Chondrocyte (in vitro differentiated cells): ENCODE measurements around the gene ADCY7. TPM values are rescaled to one million over a fixed set of nuclear protein-coding genes. Genes with fewer than 3 reads are reported as not detected.

Experiments used
- DNase-seq: peaks from one replicate; pipeline ENCODE4 v3.0.0; 2021; ENCODE audit warnings: mixed read lengths, low spot score
- H3K27ac Mint-ChIP-seq: one replicate; pipeline ENCODE4 v1.8.0; 2021; ENCODE audit warnings: mild to moderate bottlenecking, moderate library complexity, mixed read lengths; ENCODE audit not compliant: unreplicated experiment
- H3K27me3 Mint-ChIP-seq: 2 replicates; pipeline ENCODE4 v1.8.0; 2021; ENCODE audit warnings: low read depth, mixed read lengths
- H3K36me3 Mint-ChIP-seq: 2 replicates; pipeline ENCODE4 v1.8.0; 2021; ENCODE audit warnings: low read depth, mixed read lengths
- H3K4me1 Mint-ChIP-seq: 2 replicates; pipeline ENCODE4 v1.8.0; 2021; ENCODE audit warnings: low read depth, mild to moderate bottlenecking, mixed read lengths
- H3K4me3 Mint-ChIP-seq: one replicate; pipeline ENCODE4 v1.8.0; 2021; ENCODE audit warnings: mild to moderate bottlenecking, moderate library complexity, mixed read lengths; ENCODE audit not compliant: unreplicated experiment
- H3K9me3 Mint-ChIP-seq: 2 replicates; pipeline ENCODE4 v1.8.0; 2021; ENCODE audit warnings: low read depth, mixed read lengths
- long read RNA-seq: library from polyadenylated mRNA; stranded (forward); transcript quantifications from one replicate; pipeline ENCODE4 v2.0.0, GENCODE V29; 2021
- total RNA-seq: library from RNA; stranded (reverse); gene quantifications from 3 replicates; pipeline ENCODE4 v1.2.1, GENCODE V29; 2021
- TF ChIP-seq, protein P1 (sequence below): fragments of 200-600 bp; sonication (generic); IDR thresholded peaks from 2 replicates; pipeline ENCODE4 v1.5.0; 2021; ENCODE audit warnings: antibody characterized with exemption, mild to moderate bottlenecking, moderate library complexity

ADCY7 gene
- 8.8 to 11.8 TPM (median 9.1 TPM) in 3 replicates for total RNA-seq
- long read RNA-seq, full-length matches to known transcripts: 1 of 9 reads
- long read RNA-seq, partial matches to known transcripts: 0 of 9 reads
- long read RNA-seq, other reads (novel, unspliced or antisense): 8 of 9 reads

- H3K27ac Mint-ChIP-seq: peak within 1 kb of the TSS; percentile 80
- peaks cover 3% of the 10 kb centered on the region for H3K27me3 Mint-ChIP-seq
- H3K4me1 Mint-ChIP-seq: peaks cover 23% of the 10 kb centered on the region
- DNase-seq: peak; percentile 86
- TF ChIP-seq, protein P1, sequence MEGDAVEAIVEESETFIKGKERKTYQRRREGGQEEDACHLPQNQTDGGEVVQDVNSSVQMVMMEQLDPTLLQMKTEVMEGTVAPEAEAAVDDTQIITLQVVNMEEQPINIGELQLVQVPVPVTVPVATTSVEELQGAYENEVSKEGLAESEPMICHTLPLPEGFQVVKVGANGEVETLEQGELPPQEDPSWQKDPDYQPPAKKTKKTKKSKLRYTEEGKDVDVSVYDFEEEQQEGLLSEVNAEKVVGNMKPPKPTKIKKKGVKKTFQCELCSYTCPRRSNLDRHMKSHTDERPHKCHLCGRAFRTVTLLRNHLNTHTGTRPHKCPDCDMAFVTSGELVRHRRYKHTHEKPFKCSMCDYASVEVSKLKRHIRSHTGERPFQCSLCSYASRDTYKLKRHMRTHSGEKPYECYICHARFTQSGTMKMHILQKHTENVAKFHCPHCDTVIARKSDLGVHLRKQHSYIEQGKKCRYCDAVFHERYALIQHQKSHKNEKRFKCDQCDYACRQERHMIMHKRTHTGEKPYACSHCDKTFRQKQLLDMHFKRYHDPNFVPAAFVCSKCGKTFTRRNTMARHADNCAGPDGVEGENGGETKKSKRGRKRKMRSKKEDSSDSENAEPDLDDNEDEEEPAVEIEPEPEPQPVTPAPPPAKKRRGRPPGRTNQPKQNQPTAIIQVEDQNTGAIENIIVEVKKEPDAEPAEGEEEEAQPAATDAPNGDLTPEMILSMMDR: no peak
- peak within 1 kb of the TSS; percentile 66 for H3K4me3 Mint-ChIP-seq
- peaks cover 2% of the 10 kb centered on the region for H3K9me3 Mint-ChIP-seq
- no peaks in the 10 kb centered on the region for H3K36me3 Mint-ChIP-seq
Measured at GRCh38 chr16:50266337-50267091, at the start of gene ADCY7. TSS of gene ADCY7 (plus strand) at chr16:50266551. CDS start at chr16:50288180, 21,629 bp downstream.

DNA sequence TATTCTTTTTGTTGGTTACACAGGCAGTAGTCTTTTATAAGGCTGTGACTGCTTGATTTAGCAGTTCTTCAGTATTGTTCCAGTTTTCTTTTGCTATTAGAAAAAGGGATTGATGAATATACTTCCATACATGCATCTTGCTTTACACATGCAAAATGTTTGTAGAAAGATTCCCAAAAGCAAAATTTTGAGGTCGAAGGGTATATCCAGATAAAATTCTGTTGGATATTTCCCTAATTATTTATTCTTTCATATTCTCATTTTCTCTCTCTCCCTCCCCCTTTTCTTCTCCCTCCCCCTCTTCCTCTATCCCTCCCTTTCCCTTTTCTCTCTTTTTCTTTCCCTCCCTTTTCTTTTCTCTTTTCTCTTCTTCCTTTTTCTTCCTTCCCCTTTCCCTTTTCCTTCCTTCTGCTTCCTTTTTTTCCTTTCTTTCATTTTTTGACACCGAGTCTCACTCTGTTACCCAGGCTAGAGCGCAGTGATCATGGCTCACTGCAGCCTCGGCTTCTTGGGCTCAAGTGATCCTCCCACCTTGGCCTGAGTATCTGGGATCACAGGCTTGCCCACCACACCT is 46.9 kb upstream of the ADCY7 start:
- no peak overlapping the region for H3K4me3 Mint-ChIP-seq
- TF ChIP-seq, protein P1: no peak
- H3K36me3 Mint-ChIP-seq: no peaks in the 10 kb centered on the region

DNA sequence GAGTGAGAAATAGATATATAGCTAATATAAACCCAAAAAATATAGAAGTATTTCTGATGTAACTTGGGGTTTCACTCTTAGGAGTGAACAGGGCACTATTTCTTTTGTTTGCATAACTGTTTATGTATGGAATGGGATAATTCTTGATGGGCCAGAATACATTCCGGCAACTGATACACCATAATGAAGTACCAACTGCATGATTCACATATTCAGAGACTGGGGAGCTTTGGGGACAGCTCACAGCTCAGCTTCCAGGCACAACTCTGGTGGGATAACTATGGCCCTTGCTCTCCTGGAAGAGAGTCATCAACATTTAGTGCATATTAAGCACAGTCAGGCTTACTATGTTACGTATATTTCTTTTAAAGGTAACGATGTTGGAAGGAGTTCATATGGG is 42.1 kb upstream of the ADCY7 start:
- H3K9me3 Mint-ChIP-seq: no peaks in the 10 kb centered on the region
- H3K27ac Mint-ChIP-seq: no peak overlapping the region
- TF ChIP-seq, protein P1: no peak
- no peaks in the 10 kb centered on the region for H3K27me3 Mint-ChIP-seq
- DNase-seq: no peak
- H3K36me3 Mint-ChIP-seq: peaks cover 15% of the 10 kb centered on the region
- H3K4me3 Mint-ChIP-seq: no peak overlapping the region
- H3K4me1 Mint-ChIP-seq: peaks cover 6% of the 10 kb centered on the region

More for the DNA sequence above, 46.9 kb upstream of the ADCY7 start:
- DNase-seq: no peak
- Mint-ChIP-seq H3K27me3 (no peaks in the 10 kb centered on the region), H3K4me1 (peaks cover 6% of the 10 kb centered on the region), H3K27ac (no peak overlapping the region), H3K9me3 (no peaks in the 10 kb centered on the region)

- Mint-ChIP-seq H3K9me3 (no peaks in the 10 kb centered on the region), H3K27ac (no peak overlapping the region), H3K36me3 (peaks cover 17% of the 10 kb centered on the region), H3K27me3 (no peaks in the 10 kb centered on the region), H3K4me3 (no peak overlapping the region), H3K4me1 (peaks cover 6% of the 10 kb centered on the region)
- DNase-seq: no peak
- TF ChIP-seq, protein P1: no peak
Measured at GRCh38 chr16:50227120-50227519, 39.2 kb upstream of the ADCY7 start.

GRCh38 chr16:50227665-50228064 is 38.7 kb upstream of the ADCY7 start:
- Mint-ChIP-seq H3K36me3 (peaks cover 17% of the 10 kb centered on the region), H3K4me1 (peaks cover 7% of the 10 kb centered on the region), H3K9me3 (no peaks in the 10 kb centered on the region), H3K4me3 (no peak overlapping the region), H3K27me3 (no peaks in the 10 kb centered on the region), H3K27ac (no peak overlapping the region)
- no peak for DNase-seq
- TF ChIP-seq, protein P1: no peak
